K562 (cell line): ENCODE results near the gene OR2Y1. TPM values are rescaled to one million over a fixed set of nuclear protein-coding genes. Genes with fewer than 3 reads are reported as not detected.

Experiments
- C11orf30 ChIP-seq: fragments of 450-650 bp; IDR thresholded peaks from 2 replicates; pipeline ENCODE4 v1.6.1; 2016; ENCODE audit warnings: low read depth, mild to moderate bottlenecking
- CHD2 ChIP-seq: IDR thresholded peaks from 2 replicates; pipeline ENCODE4 v1.6.1; 2011; ENCODE audit warnings: low read depth, low read length
- CREM ChIP-seq: IDR thresholded peaks from 2 replicates; pipeline ENCODE4 v1.6.1; 2014; ENCODE audit warnings: antibody characterized with exemption, low read depth
- KAT7 ChIP-seq: sonication (generic); formaldehyde crosslinking; IDR thresholded peaks from 2 replicates; pipeline ENCODE4 v1.8.0; 2022; ENCODE audit warnings: missing genetic modification reagents, mild to moderate bottlenecking, borderline replicate concordance
- MAFG ChIP-seq: fragments of 450-650 bp; conservative IDR thresholded peaks from 2 replicates; pipeline ENCODE4 v1.6.1; 2016; ENCODE audit warnings: missing genetic modification characterization, missing compliant biosample characterization
- TAF1 ChIP-seq: IDR thresholded peaks from 2 replicates; pipeline ENCODE4 v1.6.1; 2011; ENCODE audit warnings: mild to moderate bottlenecking, low read length, moderate library complexity; ENCODE audit not compliant: insufficient read depth, control insufficient read depth, severe bottlenecking; ENCODE audit errors: extremely low read depth
- TRIM28 ChIP-seq: fragments of 450-650 bp; IDR thresholded peaks from 2 replicates; pipeline ENCODE4 v1.6.1; 2017
- ZKSCAN8 ChIP-seq: fragments of 200-800 bp; sonication (Bioruptor generic); IDR thresholded peaks from 2 replicates; pipeline ENCODE4 v1.6.1; 2016; ENCODE audit warnings: missing genetic modification characterization, missing compliant biosample characterization
- ZNF146 ChIP-seq: IDR thresholded peaks from one replicate; pipeline ENCODE4 v1.6.1; 2018; ENCODE audit warnings: missing compliant biosample characterization; ENCODE audit not compliant: unreplicated experiment
- polyA plus RNA-seq, 8 experiments: library from polyadenylated mRNA; depleted of rRNA in 4 of 8; stranded (reverse) in 5 of 8; unstranded in 3 of 8; fragments of >200 nt; fragmentation: Nextera tagmentation in 2 of 8; fragmentation: Illumina TruSeq in 1 of 8; extraction: Ambion mirVana in 2 of 8; extraction: Trizol in 1 of 8; gene quantifications; 2 replicates each; pipeline versions ENCODE4 v1.2.1 to v1.2.3, GENCODE V29; 2011 to 2014; ENCODE audit warnings: inconsistent platforms in 1 of 8, missing spikeins in 1 of 8
- total RNA-seq, 7 experiments: library from RNA; depleted of rRNA in 6 of 7; stranded (reverse); fragments of >200 nt in 6 of 7; fragmentation: Illumina TruSeq in 2 of 7; extraction: Trizol in 2 of 7; gene quantifications; 2 replicates each; pipeline versions ENCODE4 v1.2.1 to v1.2.3, GENCODE V29; 2011 to 2021; ENCODE audit warnings: low replicate concordance in 1 of 7
- TF ChIP-seq, protein P1 (sequence below): sonication (generic); formaldehyde crosslinking; IDR thresholded peaks from 2 replicates; pipeline ENCODE4 v1.8.0; 2022; ENCODE audit warnings: mild to moderate bottlenecking, low read depth, missing genetic modification reagents
- TF ChIP-seq, protein P2 (sequence below): IDR thresholded peaks from 3 replicates; pipeline ENCODE4 v1.6.1; 2011; ENCODE audit warnings: borderline replicate concordance, mild to moderate bottlenecking, moderate library complexity; ENCODE audit not compliant: insufficient read length; ENCODE audit errors: extremely low read depth
- TF ChIP-seq, protein P3 (sequence below): fragments of 450-650 bp; IDR thresholded peaks from 2 replicates; pipeline ENCODE4 v1.6.1; 2018; ENCODE audit warnings: mild to moderate bottlenecking, low read depth; ENCODE audit not compliant: partially characterized antibody

The OR2Y1 gene
- total and polyA plus RNA-seq, 9 of the 15 experiments (the other 6 are each of a cell fraction or from before 2014, with no cell fraction given), result not detected

DNA sequence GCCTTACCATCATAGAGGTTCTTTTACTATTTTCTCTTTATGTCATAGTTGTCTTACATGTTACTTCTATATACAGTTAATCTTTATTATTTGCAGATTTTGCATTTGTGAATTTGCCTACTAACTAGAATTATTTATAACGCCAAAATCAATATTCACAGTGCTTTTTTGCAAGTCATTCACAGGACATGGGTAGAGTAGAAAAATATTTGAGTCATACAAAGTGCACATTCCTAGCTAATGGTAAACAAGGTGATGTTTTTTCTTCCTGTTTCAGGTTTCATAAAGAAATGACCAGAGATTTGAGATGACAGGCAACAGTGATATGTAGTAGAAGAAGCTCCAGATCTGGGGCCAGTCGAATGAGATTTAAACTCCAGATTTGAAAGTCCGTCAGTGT, 30.0 kb upstream of the OR2Y1 start (continued):
- TF ChIP-seq ZKSCAN8 (no peak), KAT7 (CRISPR knock-in tag) (no peak), CHD2 (no peak), ZNF146 (no peak), TRIM28 (no peak), MAFG (tag) (peak; percentile 48), C11orf30 (peak; percentile 18; the same call in 1 of the 2 replicates), TAF1 (no peak), CREM (no peak)
- TF ChIP-seq, protein P1, sequence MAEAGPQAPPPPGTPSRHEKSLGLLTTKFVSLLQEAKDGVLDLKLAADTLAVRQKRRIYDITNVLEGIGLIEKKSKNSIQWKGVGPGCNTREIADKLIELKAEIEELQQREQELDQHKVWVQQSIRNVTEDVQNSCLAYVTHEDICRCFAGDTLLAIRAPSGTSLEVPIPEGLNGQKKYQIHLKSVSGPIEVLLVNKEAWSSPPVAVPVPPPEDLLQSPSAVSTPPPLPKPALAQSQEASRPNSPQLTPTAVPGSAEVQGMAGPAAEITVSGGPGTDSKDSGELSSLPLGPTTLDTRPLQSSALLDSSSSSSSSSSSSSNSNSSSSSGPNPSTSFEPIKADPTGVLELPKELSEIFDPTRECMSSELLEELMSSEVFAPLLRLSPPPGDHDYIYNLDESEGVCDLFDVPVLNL (CRISPR knock-in tag), result no peak
- TF ChIP-seq, protein P2, sequence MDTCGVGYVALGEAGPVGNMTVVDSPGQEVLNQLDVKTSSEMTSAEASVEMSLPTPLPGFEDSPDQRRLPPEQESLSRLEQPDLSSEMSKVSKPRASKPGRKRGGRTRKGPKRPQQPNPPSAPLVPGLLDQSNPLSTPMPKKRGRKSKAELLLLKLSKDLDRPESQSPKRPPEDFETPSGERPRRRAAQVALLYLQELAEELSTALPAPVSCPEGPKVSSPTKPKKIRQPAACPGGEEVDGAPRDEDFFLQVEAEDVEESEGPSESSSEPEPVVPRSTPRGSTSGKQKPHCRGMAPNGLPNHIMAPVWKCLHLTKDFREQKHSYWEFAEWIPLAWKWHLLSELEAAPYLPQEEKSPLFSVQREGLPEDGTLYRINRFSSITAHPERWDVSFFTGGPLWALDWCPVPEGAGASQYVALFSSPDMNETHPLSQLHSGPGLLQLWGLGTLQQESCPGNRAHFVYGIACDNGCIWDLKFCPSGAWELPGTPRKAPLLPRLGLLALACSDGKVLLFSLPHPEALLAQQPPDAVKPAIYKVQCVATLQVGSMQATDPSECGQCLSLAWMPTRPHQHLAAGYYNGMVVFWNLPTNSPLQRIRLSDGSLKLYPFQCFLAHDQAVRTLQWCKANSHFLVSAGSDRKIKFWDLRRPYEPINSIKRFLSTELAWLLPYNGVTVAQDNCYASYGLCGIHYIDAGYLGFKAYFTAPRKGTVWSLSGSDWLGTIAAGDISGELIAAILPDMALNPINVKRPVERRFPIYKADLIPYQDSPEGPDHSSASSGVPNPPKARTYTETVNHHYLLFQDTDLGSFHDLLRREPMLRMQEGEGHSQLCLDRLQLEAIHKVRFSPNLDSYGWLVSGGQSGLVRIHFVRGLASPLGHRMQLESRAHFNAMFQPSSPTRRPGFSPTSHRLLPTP, result no peak
- TF ChIP-seq, protein P3, sequence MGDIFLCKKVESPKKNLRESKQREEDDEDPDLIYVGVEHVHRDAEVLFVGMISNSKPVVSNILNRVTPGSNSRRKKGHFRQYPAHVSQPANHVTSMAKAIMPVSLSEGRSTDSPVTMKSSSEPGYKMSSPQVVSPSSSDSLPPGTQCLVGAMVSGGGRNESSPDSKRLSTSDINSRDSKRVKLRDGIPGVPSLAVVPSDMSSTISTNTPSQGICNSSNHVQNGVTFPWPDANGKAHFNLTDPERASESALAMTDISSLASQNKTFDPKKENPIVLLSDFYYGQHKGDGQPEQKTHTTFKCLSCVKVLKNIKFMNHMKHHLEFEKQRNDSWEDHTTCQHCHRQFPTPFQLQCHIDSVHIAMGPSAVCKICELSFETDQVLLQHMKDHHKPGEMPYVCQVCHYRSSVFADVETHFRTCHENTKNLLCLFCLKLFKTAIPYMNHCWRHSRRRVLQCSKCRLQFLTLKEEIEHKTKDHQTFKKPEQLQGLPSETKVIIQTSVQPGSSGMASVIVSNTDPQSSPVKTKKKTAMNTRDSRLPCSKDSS, result no peak
